NCI-H187 treated with DMSO at 0.1 percent for 48 hours (cell line): Measurements from ENCODE around the gene PTGES3L.
"Not testable (repeated sequence)": the region's sequence is repeated elsewhere in the genome, so short reads cannot be mapped to it uniquely, and the experiment has no call there.

Experiments
- DNase-seq: peaks from one replicate; lab custom pipeline; 2025; lab: John Stamatoyannopoulos, UW

PTGES3L gene

GRCh38 chr17:42980274-42980765, 440 bp upstream of the PTGES3L start, which contains the start of gene RUNDC1:
TSS of gene RUNDC1 (plus strand) at chr17:42980565. CDS start at chr17:42980577, 12 bp downstream.
- DNase-seq: peak; percentile 34

- not testable (repeated sequence) for DNase-seq
Measured at GRCh38 chr17:42975701-42976100, 4.2 kb downstream of the PTGES3L start.

- no peak for DNase-seq
Measured at GRCh38 chr17:42975265-42975664, 4.6 kb downstream of the PTGES3L start.

- DNase-seq: not testable (repeated sequence)
Measured at GRCh38 chr17:42973323-42973722, 6.6 kb downstream of the PTGES3L start.

- DNase-seq: no peak
Measured at GRCh38 chr17:42971589-42971988, 8.3 kb downstream of the PTGES3L start.

- no peak for DNase-seq
Measured at GRCh38 chr17:42969001-42969581, 10.8 kb downstream of the PTGES3L start.

GRCh38 chr17:42967925-42968324, 12.0 kb downstream of the PTGES3L start:
- DNase-seq: no peak

GRCh38 chr17:42964161-42964932, 15.5 kb downstream of the PTGES3L start, which contains the start of gene AARSD1:
TSS of gene AARSD1 (minus strand) at chr17:42964454. CDS start at chr17:42964440, 14 bp downstream.
- peak; percentile 69 for DNase-seq

- DNase-seq: no peak
Measured at GRCh38 chr17:42953669-42954068, 26.2 kb downstream of the PTGES3L start.

GRCh38 chr17:42950044-42950783, 29.7 kb downstream of the PTGES3L start:
- no peak for DNase-seq

- DNase-seq: no peak
Measured at GRCh38 chr17:42946812-42947211, 33.1 kb downstream of the PTGES3L start.

- no peak for DNase-seq
Measured at GRCh38 chr17:42944211-42944610, 35.7 kb downstream of the PTGES3L start.

GRCh38 chr17:42937712-42938596, 41.9 kb downstream of the PTGES3L start:
- DNase-seq: no peak

GRCh38 chr17:42929497-42929844, 50.4 kb downstream of the PTGES3L start:
- no peak for DNase-seq

- no peak for DNase-seq
Measured at GRCh38 chr17:42928714-42929496, 51.0 kb downstream of the PTGES3L start.

GRCh38 chr17:42924891-42925290, 55.0 kb downstream of the PTGES3L start:
- no peak for DNase-seq

GRCh38 chr17:42923472-42923871, 56.4 kb downstream of the PTGES3L start:
- not testable (repeated sequence) for DNase-seq

- no peak for DNase-seq
Measured at GRCh38 chr17:42922294-42922693, 57.6 kb downstream of the PTGES3L start.

- DNase-seq: no peak
Measured at GRCh38 chr17:42920922-42921321, 59.0 kb downstream of the PTGES3L start.

GRCh38 chr17:42920106-42920900, 59.6 kb downstream of the PTGES3L start:
- no peak for DNase-seq
